OCI-LY7 (cell line): Measurements from ENCODE around the gene PKD1L1.

Experiments used
- EZH2phosphoT487 ChIP-seq: fragments of 200-600 bp; sonication (generic); IDR thresholded peaks from 2 replicates; pipeline ENCODE4 v1.6.1; 2018; ENCODE audit warnings: low read depth, borderline replicate concordance, mild to moderate bottlenecking, mixed run types, antibody characterized with exemption, low read length, moderate library complexity, mixed read lengths
- TF ChIP-seq, protein P1 (sequence below): fragments of 200-600 bp; sonication (generic); conservative IDR thresholded peaks from 2 replicates; pipeline ENCODE4 v1.5.1; 2014; ENCODE audit warnings: mild to moderate bottlenecking, antibody characterized with exemption, low read length, moderate library complexity, mixed read lengths

DNA sequence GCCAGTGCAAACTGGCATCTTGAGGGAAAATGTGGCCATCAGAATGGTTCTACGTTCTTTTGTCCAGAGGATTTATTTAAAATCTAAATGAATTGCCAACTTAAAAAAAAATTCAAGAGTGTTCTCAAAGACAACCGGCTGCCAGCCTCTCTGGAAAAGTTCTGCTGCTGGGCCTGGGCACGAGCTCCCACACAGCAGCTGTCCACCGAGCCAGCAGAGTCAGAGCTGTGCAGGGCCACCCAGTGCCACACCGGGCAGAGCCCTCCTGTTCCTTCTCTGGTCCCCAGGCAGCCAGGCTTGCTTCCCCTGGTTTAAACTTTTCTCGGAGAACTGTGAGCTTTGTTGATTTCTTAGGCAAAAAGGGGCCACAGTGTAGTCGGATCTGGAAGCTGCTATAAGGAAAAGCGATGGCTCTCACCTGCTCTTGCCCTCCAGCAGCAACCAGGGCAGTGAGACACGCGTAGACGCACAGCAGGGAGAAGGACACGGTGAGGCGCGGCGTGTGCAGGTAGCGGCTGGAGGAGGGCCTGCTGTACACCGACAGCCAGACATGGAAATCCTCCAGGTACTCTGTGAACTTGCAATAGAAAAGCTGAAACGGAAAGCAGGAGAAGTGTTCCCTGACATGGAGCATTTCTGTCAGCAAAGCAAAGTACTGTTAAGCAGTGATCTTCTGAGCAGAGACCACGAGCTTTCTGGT lies 111.6 kb downstream of the PKD1L1 start:
- TF ChIP-seq, protein P1, sequence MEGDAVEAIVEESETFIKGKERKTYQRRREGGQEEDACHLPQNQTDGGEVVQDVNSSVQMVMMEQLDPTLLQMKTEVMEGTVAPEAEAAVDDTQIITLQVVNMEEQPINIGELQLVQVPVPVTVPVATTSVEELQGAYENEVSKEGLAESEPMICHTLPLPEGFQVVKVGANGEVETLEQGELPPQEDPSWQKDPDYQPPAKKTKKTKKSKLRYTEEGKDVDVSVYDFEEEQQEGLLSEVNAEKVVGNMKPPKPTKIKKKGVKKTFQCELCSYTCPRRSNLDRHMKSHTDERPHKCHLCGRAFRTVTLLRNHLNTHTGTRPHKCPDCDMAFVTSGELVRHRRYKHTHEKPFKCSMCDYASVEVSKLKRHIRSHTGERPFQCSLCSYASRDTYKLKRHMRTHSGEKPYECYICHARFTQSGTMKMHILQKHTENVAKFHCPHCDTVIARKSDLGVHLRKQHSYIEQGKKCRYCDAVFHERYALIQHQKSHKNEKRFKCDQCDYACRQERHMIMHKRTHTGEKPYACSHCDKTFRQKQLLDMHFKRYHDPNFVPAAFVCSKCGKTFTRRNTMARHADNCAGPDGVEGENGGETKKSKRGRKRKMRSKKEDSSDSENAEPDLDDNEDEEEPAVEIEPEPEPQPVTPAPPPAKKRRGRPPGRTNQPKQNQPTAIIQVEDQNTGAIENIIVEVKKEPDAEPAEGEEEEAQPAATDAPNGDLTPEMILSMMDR: no peak
- TF ChIP-seq EZH2phosphoT487: no peak
